GM19025 (cell line): ENCODE data around the gene CCBE1.
"Not testable (repeated sequence)": the region's sequence is repeated elsewhere in the genome, so short reads cannot be mapped to it uniquely, and the experiment has no call there.

Source experiments
- ATAC-seq: cut with Tn5 transposase; IDR thresholded peaks from one replicate; pipeline ENCODE4 v1.9.1; 2021; ENCODE audit warnings: mild to moderate bottlenecking, low read depth, moderate library complexity; ENCODE audit not compliant: unreplicated experiment

Gene CCBE1

DNA sequence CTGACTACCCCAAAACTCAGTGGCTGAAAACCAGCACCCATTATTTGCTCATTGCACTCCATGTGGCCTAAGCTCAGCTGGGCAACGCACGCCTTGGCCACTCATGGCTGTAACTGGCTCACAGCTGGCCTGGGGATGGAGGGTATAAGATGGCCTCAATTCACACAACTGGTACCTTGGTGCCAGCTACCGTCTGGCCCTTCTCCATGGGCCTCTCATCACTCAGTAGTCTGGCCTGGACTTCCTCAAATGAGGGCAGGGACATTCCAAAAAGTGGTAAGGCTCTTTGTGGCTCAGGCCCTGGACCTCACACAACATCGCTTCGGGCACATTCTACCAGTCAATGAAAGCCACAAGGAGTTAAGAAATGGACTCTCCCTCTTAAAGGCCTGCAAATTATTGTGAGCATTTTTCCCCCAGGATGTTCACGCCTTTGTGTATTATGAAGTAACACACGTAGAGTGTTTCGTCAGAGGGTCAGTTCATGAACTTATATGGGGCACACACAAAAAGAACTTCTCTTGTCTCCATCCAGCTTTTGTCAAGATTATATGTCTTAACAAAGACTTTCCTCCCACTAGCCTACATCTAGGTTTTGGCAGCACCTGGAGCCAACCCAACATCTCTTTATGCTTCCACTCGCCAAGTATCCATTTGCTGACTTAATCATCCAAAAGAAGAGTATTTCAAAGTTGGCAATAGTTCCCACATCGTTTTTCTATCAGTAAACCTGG, 145.2 kb downstream of the CCBE1 start:
- ATAC-seq = no peak

DNA sequence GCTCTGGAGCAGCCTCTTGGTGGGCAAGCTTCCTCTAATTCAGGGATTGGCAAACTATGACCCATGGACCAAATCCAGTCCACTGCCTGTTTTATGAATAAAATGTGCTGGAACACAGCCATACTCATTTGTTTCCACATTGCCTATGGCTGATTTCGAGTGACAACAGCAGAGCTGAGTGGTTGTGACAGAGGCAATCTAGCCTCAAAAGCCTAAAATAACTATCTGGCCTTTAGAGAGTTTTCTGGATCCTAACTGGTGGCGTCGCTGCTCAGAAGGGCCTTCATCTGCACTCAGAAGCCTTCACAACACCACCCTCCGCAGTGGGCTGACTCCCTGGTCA, 147.1 kb downstream of the CCBE1 start:
- ATAC-seq = no peak

GRCh38 chr18:59549503-59550173, 147.6 kb downstream of the CCBE1 start:
- ATAC-seq = no peak

- no peak for ATAC-seq
Measured at GRCh38 chr18:59547581-59548182, 149.5 kb downstream of the CCBE1 start.

DNA sequence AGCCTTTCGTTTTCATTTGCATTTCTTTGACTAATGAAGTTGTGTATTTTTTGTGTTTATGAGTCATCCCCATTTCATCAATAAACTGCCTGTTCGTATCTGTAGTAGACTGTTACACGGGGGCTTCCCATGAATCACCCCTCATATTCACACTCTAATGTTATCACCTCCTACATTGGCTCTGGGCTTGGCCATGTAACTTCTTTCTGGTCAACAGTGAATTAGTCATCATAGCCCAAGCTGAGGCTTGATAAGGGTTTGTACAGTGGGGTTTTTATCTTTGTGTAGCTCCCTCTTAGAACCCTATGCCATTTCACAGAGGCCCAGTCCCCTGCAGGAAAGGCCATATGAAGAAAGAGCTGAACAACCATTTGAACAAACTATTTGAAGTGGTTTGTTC, 151.0 kb downstream of the CCBE1 start:
- ATAC-seq = no peak

DNA sequence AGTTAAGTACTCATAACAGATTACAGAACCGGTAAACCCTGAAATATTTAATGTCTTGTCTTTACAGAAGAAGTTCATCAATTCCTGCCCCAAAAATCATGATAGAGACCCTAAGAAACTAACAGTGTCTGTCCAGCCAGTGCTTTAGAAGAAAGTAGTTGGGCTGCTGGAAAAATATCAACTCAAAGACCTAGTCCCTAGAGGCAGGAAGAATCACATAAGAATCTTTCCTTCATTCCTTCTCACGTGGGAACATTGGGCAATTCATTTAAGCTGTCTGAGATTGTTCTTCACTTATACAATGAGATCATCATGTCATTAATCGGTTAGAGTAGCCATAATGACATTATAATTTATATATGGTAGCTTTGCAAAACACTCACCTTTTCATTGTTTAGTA, 156.4 kb downstream of the CCBE1 start:
- ATAC-seq = no peak

- ATAC-seq = no peak
Measured at GRCh38 chr18:59540346-59540745, 156.9 kb downstream of the CCBE1 start.

DNA sequence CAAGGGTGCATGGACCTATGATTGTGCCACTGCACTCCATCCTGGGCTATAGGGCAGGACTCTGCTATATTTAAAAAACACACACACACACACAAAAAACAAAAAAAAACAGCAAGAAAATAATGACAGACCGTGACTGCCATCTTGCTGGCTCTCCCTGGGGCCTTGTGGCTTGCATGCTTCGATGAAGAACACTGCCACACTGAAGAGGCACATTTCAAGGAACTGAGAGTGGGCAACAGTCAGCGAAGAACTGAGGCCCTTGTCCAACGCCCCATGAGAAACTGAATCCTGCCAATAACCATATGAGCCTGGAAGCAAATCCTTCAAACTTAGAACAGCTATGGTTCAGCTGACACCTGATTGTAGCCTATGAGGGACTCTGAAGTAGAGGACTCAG, 158.1 kb downstream of the CCBE1 start:
- ATAC-seq = no peak

GRCh38 chr18:59537579-59537978, 159.6 kb downstream of the CCBE1 start:
- no peak for ATAC-seq

DNA sequence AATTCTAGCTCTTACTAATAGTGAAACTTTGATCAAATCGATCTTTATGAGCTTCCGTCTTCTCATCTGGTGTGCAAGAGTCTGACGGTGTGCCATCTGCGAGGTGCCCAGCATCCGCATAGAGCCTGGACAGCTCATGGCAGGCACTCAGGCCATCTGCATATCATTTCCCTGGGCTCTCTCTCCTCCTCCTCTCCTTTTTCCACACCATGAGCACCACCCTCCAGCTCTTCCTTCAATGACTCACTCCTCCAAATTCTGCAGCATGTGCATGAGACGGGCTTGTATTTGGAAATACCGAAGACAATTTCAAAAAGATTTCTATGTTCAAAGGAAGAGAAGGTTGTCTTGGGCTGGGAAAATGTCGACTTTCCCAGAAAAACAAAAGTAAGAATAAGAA, 161.1 kb downstream of the CCBE1 start:
- no peak for ATAC-seq

DNA sequence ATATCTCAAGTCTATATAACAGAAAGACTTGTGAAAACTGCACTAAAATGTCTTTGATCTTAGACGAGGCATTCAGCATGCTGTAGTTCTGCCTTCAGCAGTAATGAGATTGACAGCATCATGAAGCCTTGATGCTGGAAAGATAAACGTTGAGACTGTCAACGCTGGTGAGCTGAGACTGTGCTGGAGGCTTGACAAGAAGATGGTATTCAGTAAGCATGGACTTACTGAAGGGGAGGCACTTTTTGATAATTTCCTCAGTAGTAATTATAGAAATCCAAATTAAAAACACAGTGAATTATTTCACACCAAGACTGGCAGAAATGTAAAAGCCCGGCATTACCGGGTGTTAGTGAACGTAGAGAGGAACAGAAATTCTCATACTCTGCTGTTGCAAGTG, 162.2 kb downstream of the CCBE1 start:
- no peak for ATAC-seq

- ATAC-seq = no peak
Measured at GRCh38 chr18:59528866-59529265, 168.4 kb downstream of the CCBE1 start.

DNA sequence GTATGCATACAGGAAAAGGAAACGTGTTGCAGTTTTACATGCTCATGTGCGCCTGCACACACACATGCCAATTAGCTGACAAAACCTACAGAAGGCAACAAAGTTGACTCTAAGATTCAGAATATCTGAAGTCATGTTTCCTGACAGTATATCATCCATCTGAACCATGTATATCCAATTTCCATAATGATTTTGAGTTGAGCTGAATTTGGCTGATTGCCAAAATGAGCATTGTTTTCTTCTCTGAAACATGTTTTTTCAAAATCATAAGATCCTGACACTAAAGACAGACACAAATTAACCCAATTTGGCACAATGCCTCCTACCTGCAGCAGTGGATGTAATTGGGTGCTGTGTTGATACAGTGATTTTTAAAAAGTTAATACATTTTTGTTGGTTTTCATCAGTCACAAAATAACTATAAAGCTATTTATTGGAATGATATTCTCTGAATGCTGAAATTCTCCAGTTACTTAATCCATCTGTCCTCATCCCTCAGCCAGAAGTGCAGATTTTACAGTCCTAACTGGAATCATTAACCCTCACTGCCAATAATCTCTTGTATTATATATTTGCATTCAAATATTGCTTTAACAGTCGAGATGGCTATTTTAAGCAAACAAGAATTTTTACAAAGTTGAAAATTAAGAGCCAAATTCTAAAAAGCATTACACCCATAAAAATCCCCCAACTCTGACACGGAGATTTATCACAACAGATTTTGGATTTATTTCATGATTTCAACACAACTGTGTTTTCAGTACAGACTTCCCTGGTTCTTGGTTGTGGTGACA, 176.5 kb downstream of the CCBE1 start:
- no peak for ATAC-seq

GRCh38 chr18:59518705-59519104, 178.5 kb downstream of the CCBE1 start:
- ATAC-seq = no peak

- no peak for ATAC-seq
Measured at GRCh38 chr18:59517446-59518165, 179.6 kb downstream of the CCBE1 start.

- no peak for ATAC-seq
Measured at GRCh38 chr18:59516356-59517155, 180.7 kb downstream of the CCBE1 start.

DNA sequence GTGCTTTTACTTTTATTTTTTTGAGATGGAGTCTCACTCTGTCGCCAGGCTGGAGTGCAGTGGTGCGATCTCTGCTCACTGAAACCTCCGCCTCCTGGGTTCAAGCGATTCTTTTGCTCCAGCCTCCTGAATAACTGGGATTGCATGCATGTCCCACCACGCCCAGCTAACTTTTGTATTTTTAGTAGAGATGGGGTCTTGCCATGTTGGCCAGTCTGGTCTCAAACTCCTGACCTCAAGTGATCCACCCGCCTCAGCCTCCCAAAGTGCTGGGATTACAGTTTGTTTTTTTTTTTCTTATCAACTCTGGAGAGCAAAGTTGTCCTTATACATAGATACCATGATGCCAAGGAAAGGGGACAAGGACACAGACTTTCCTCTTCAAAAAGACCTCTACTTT, 181.3 kb downstream of the CCBE1 start:
- ATAC-seq = not testable (repeated sequence)

- no peak for ATAC-seq
Measured at GRCh38 chr18:59515147-59515546, 182.1 kb downstream of the CCBE1 start.

DNA sequence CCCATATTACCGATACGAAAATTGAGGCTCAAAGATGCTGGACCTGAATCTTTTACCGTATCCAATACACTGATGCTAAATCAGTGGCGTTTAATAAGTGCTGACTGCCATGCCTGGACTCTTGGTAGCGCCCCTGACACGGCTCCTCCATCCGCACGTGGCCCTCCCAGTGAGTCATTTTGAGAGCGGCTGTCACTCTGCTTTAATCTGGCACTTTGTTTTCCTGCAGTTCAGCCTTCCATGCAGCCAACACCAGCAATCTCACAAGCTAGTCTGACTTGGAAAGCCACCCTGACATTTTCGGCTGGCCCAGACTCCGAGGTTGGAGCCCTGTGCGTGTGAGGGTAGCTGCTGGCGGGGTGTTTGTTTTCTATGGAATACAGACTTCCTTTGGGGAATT, 183.0 kb downstream of the CCBE1 start:
- no peak for ATAC-seq
